Right lobe of liver (tissue), 4 donors: ENCODE results near the gene MMP8.

ENCODE experiments used
- CTCF ChIP-seq, 4 donors: fragments of 200-600 bp in 3 of 4; fragments of 450-650 bp in 1 of 4; IDR thresholded peaks; one replicate each; pipeline versions ENCODE4 v1.5.1 to v1.8.0; 2016 to 2022; ENCODE audit warnings: antibody characterized with exemption in 4 of 4, mild to moderate bottlenecking in 2 of 4
- POLR2A ChIP-seq: fragments of 450-650 bp; IDR thresholded peaks from one replicate; pipeline ENCODE4 v1.6.1; 2017; ENCODE audit warnings: antibody characterized with exemption, mild to moderate bottlenecking
- donor health status: DM: no; HTN: no; CAD: no.
- donor health status: DM: no; HTN: no; CAD: no.
- donor health status: DM: no; HTN: yes; CAD: no.

DNA sequence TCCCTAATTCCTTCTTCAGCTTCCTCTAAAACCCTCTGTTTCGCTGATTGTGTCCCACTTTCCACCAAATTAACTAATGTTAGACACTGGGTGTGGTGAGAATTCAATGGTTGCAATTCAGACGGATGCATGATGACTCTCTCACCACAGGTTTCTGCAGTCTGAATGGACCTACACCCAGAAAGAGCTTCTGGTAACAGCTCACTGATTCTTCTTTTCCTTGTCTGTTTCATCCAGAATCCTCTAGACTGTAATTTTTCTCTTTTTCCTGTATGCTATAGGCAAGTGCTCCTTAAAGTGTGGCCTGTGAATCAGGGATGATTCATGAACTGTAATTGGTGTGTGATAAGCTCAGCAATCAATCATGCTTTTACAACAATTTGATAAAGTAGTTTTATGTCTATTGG, 37.6 kb upstream of the MMP8 start:
- TF ChIP-seq CTCF (IDR thresholded peaks at IDR 0.05) (no peak), POLR2A (no peak)
